ENCODE measurements around the gene ZNF224. TPM values are rescaled to one million over a fixed set of nuclear protein-coding genes. Genes with fewer than 3 reads are reported as not detected.

ZNF224 gene
- total and polyA plus RNA-seq, 2 of the 13 experiments (the other 11 are each of a cell fraction or from before 2014, with no cell fraction given): 13.0 to 16.1 TPM

- TF ChIP-seq DPF2 (CRISPR knock-in tag; IDR thresholded peaks at IDR 0.05; ENCODE audit: borderline replicate concordance, low read depth) (no peak), YY1 (IDR thresholded peaks at IDR 0.05; ENCODE audit: insufficient read depth, insufficient replicate concordance, low read depth, low read length) (no peak), GABPA (IDR thresholded peaks at IDR 0.05; ENCODE audit: low read depth, low read length) (peak; percentile 89), GABPA (CRISPR knock-in tag; IDR thresholded peaks at IDR 0.05; ENCODE audit: low read depth) (peak; percentile 98), AKNA (CRISPR knock-in tag; IDR thresholded peaks at IDR 0.05; ENCODE audit: borderline replicate concordance) (no peak), ZNF577 (CRISPR knock-in tag; IDR thresholded peaks at IDR 0.05; ENCODE audit: borderline replicate concordance, low read depth) (no peak), TEF (CRISPR knock-in tag; IDR thresholded peaks at IDR 0.05) (no peak), CSRNP2 (CRISPR knock-in tag; conservative IDR thresholded peaks at IDR 0.05; ENCODE audit: low read depth) (no peak), CEBPZ (IDR thresholded peaks at IDR 0.05; ENCODE audit: low read length) (no peak), MATR3 (CRISPR knock-in tag; IDR thresholded peaks at IDR 0.05) (no peak), XBP1 (CRISPR knock-in tag; IDR thresholded peaks at IDR 0.05) (no peak), JUN (CRISPR knock-in tag; IDR thresholded peaks at IDR 0.05) (no peak), NFYB (CRISPR knock-in tag; IDR thresholded peaks at IDR 0.05) (peak; percentile 42), HNRNPK (IDR thresholded peaks at IDR 0.05; ENCODE audit: low read depth, low read length, poor library complexity, severe bottlenecking) (no peak), PATZ1 (CRISPR knock-in tag; IDR thresholded peaks at IDR 0.05) (peak; percentile 86)
Observed at GRCh38 chr19:44071824-44072542, 22.2 kb upstream of the ZNF224 start, which contains the start of gene ZNF284 (continued).

Measured in HepG2 (cell line).